Ishikawa (cell line): Measurements from ENCODE around the gene METTL6.

Experiments used
- CREB1 ChIP-seq: IDR thresholded peaks from 2 replicates; pipeline ENCODE4 v1.6.1; 2012; ENCODE audit warnings: low read depth
- EP300 ChIP-seq: IDR thresholded peaks from 2 replicates; pipeline ENCODE4 v1.6.1; 2012; ENCODE audit warnings: borderline replicate concordance
- FOXM1 ChIP-seq: IDR thresholded peaks from 2 replicates; pipeline ENCODE4 v1.6.1; 2012; ENCODE audit warnings: low read depth, borderline replicate concordance
- MAX ChIP-seq: IDR thresholded peaks from 2 replicates; pipeline ENCODE4 v1.6.1; 2012
- RAD21 ChIP-seq: IDR thresholded peaks from 2 replicates; pipeline ENCODE4 v1.6.1; 2012; ENCODE audit warnings: low read depth
- TAF1 ChIP-seq: IDR thresholded peaks from 2 replicates; pipeline ENCODE4 v1.6.1; 2012; ENCODE audit warnings: low read depth, mild to moderate bottlenecking
- TEAD4 ChIP-seq: IDR thresholded peaks from 2 replicates; pipeline ENCODE4 v1.6.1; 2012
- YY1 ChIP-seq: IDR thresholded peaks from 2 replicates; pipeline ENCODE4 v1.6.1; 2012; ENCODE audit warnings: low read depth
- ZBTB7A ChIP-seq: IDR thresholded peaks from 2 replicates; pipeline ENCODE4 v1.6.1; 2012; ENCODE audit warnings: low read depth

- no peak for TF ChIP-seq RAD21
- no peak for TF ChIP-seq MAX
- no peak for TF ChIP-seq YY1
- no peak for TF ChIP-seq CREB1
- no peak for TF ChIP-seq FOXM1
- no peak for TF ChIP-seq EP300
- TF ChIP-seq ZBTB7A = no peak
- TF ChIP-seq TAF1 = no peak
- TF ChIP-seq TEAD4 = no peak
Observed at GRCh38 chr3:15476378-15476777, 49.0 kb upstream of the METTL6 start.
